Measurements from ENCODE around the gene DOCK2.

DNA sequence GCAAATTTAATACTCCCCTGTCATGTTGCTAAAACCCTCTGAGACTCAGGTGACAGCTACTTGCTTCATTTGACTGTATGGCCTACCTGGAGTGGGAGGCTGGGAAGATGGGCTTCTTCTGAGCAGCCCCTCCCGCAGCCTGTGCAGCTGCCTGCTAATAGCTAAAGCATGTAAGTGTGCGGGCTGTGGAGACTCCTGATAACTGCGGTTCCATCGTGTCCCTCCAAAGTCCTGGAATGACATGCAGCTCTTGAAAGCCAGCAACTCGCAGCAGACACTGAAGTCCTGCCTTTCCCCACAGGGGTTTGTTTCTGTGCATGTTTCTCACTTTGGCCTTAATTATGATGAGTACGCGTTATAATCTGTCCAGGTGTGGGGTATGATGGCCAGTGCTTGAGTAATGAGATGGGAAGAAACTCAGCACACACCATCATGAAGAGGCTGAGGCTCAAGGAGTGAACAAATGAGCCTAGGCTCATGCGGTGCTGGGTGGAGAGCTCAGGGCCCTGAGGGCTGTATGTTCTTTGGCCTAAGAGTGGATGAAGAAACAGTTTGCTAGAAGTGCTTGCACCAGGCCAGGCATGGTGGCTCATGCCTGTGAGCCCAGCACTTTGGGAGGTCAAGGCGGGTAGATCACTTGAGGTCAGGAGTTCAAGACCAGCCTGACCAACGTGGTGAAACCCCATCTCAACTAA is 119.1 kb downstream of the DOCK2 start:
- TF ChIP-seq, protein P1, sequence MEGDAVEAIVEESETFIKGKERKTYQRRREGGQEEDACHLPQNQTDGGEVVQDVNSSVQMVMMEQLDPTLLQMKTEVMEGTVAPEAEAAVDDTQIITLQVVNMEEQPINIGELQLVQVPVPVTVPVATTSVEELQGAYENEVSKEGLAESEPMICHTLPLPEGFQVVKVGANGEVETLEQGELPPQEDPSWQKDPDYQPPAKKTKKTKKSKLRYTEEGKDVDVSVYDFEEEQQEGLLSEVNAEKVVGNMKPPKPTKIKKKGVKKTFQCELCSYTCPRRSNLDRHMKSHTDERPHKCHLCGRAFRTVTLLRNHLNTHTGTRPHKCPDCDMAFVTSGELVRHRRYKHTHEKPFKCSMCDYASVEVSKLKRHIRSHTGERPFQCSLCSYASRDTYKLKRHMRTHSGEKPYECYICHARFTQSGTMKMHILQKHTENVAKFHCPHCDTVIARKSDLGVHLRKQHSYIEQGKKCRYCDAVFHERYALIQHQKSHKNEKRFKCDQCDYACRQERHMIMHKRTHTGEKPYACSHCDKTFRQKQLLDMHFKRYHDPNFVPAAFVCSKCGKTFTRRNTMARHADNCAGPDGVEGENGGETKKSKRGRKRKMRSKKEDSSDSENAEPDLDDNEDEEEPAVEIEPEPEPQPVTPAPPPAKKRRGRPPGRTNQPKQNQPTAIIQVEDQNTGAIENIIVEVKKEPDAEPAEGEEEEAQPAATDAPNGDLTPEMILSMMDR (IDR thresholded peaks at IDR 0.05) = no peak
- no peak for TF ChIP-seq POLR2AphosphoS5 (IDR thresholded peaks at IDR 0.05; ENCODE audit: low read depth, low read length)
- TF ChIP-seq SIN3A (IDR thresholded peaks at IDR 0.05; ENCODE audit: borderline replicate concordance, insufficient read depth, low read depth, low read length) = no peak
- TF ChIP-seq, protein P2, sequence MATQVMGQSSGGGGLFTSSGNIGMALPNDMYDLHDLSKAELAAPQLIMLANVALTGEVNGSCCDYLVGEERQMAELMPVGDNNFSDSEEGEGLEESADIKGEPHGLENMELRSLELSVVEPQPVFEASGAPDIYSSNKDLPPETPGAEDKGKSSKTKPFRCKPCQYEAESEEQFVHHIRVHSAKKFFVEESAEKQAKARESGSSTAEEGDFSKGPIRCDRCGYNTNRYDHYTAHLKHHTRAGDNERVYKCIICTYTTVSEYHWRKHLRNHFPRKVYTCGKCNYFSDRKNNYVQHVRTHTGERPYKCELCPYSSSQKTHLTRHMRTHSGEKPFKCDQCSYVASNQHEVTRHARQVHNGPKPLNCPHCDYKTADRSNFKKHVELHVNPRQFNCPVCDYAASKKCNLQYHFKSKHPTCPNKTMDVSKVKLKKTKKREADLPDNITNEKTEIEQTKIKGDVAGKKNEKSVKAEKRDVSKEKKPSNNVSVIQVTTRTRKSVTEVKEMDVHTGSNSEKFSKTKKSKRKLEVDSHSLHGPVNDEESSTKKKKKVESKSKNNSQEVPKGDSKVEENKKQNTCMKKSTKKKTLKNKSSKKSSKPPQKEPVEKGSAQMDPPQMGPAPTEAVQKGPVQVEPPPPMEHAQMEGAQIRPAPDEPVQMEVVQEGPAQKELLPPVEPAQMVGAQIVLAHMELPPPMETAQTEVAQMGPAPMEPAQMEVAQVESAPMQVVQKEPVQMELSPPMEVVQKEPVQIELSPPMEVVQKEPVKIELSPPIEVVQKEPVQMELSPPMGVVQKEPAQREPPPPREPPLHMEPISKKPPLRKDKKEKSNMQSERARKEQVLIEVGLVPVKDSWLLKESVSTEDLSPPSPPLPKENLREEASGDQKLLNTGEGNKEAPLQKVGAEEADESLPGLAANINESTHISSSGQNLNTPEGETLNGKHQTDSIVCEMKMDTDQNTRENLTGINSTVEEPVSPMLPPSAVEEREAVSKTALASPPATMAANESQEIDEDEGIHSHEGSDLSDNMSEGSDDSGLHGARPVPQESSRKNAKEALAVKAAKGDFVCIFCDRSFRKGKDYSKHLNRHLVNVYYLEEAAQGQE (IDR thresholded peaks at IDR 0.05; ENCODE audit: insufficient read depth in 1 of 2, low read depth in 2 of 2, low read length in 1 of 2) = no peak
